ENCODE measurements around the gene MTNR1A. TPM values are rescaled to one million over a fixed set of nuclear protein-coding genes. Genes with fewer than 3 reads are reported as not detected.

The MTNR1A gene
- polyA plus RNA-seq, 1 donor (not counting 4 experiments of a cell fraction or from before 2014, with no cell fraction given) = 0.12 TPM

GRCh38 chr4:186602978-186603377, 47.6 kb upstream of the MTNR1A start:
- dilution Hi-C loops (cut with MboI; ENCODE audit: extremely low pct_ligation_motif_present, low sequenced_read_pairs) = no loop called here
- H3K27ac ChIP-seq (ENCODE audit: control insufficient read depth, insufficient read depth, low read length) = no peak overlapping the region
- no peak overlapping the region for H3K4me3 ChIP-seq (ENCODE audit: control insufficient read depth in 2 of 3, extremely low read depth in 1 of 3, insufficient read depth in 2 of 3, low read depth in 1 of 3, low read length in 3 of 3)
- no peaks in the 10 kb centered on the region for H3K9me3 ChIP-seq (ENCODE audit: control insufficient read depth, low read depth, low read length)
- peaks cover 46% of the 10 kb centered on the region for H3K79me2 ChIP-seq (ENCODE audit: control insufficient read depth, insufficient read depth, low read length)
- FAIRE-seq (no peak), DNase-seq (ENCODE audit: low read depth, low spot score) (no peak)
- H3K9me1 ChIP-seq (ENCODE audit: control insufficient read depth, extremely low read depth, insufficient read depth, low read length) = no peaks in the 10 kb centered on the region
- no peaks in the 10 kb centered on the region for H3K27me3 ChIP-seq (ENCODE audit: control insufficient read depth, extremely low read depth, insufficient read depth, low read length)
- H2AFZ ChIP-seq (ENCODE audit: control insufficient read depth, low read length) = no peak overlapping the region
- H3K4me2 ChIP-seq (ENCODE audit: control insufficient read depth, extremely low read depth, insufficient read depth, low read depth, low read length) = no peak overlapping the region
- TF ChIP-seq CTCF (optimal IDR thresholded peaks at IDR 0.05 in 1 of 3, IDR thresholded peaks at IDR 0.05 in 1 of 3, conservative IDR thresholded peaks at IDR 0.05 in 1 of 3; ENCODE audit: extremely low read depth in 1 of 3, insufficient read depth in 2 of 3, low read length in 3 of 3) = no peak
- TF ChIP-seq EZH2 (IDR thresholded peaks at IDR 0.05; ENCODE audit: low read length) = no peak
- H4K20me1 ChIP-seq (ENCODE audit: control insufficient read depth, extremely low read depth, insufficient read depth, low read length) = peaks cover 5% of the 10 kb centered on the region
- H3K9ac ChIP-seq (ENCODE audit: control insufficient read depth, extremely low read depth, insufficient read depth, low read length) = no peak overlapping the region
- H3K36me3 ChIP-seq (ENCODE audit: control insufficient read depth in 2 of 2, extremely low read depth in 1 of 2, insufficient read depth in 2 of 2, low read length in 2 of 2) = peaks cover 46 to 58% of the 10 kb centered on the region in 2 experiments
- H3K4me1 ChIP-seq (ENCODE audit: control insufficient read depth, extremely low read depth, insufficient read depth, low read length) = peaks cover 8% of the 10 kb centered on the region

GRCh38 chr4:186599483-186599882, 44.1 kb upstream of the MTNR1A start:
- peaks cover 57 to 63% of the 10 kb centered on the region in 2 experiments for H3K36me3 ChIP-seq (ENCODE audit: control insufficient read depth in 2 of 2, extremely low read depth in 1 of 2, insufficient read depth in 2 of 2, low read length in 2 of 2)
- no peak overlapping the region for H2AFZ ChIP-seq (ENCODE audit: control insufficient read depth, low read length)
- H3K9me3 ChIP-seq (ENCODE audit: control insufficient read depth, low read depth, low read length) = no peaks in the 10 kb centered on the region
- no peaks in the 10 kb centered on the region for H3K4me1 ChIP-seq (ENCODE audit: control insufficient read depth, extremely low read depth, insufficient read depth, low read length)
- H3K27me3 ChIP-seq (ENCODE audit: control insufficient read depth, extremely low read depth, insufficient read depth, low read length) = no peaks in the 10 kb centered on the region
- no peak overlapping the region for H3K4me2 ChIP-seq (ENCODE audit: control insufficient read depth, extremely low read depth, insufficient read depth, low read depth, low read length)
- no peak overlapping the region for H3K4me3 ChIP-seq (ENCODE audit: control insufficient read depth in 2 of 3, extremely low read depth in 1 of 3, insufficient read depth in 2 of 3, low read depth in 1 of 3, low read length in 3 of 3)
- DNase-seq (ENCODE audit: low read depth, low spot score) (no peak), FAIRE-seq (no peak)
- dilution Hi-C loops (cut with MboI; ENCODE audit: extremely low pct_ligation_motif_present, low sequenced_read_pairs) = no loop called here
- H3K79me2 ChIP-seq (ENCODE audit: control insufficient read depth, insufficient read depth, low read length) = peaks cover 55% of the 10 kb centered on the region
- H3K27ac ChIP-seq (ENCODE audit: control insufficient read depth, insufficient read depth, low read length) = no peak overlapping the region
- TF ChIP-seq EZH2 (IDR thresholded peaks at IDR 0.05; ENCODE audit: low read length) (no peak), CTCF (optimal IDR thresholded peaks at IDR 0.05 in 1 of 3, IDR thresholded peaks at IDR 0.05 in 1 of 3, conservative IDR thresholded peaks at IDR 0.05 in 1 of 3; ENCODE audit: extremely low read depth in 1 of 3, insufficient read depth in 2 of 3, low read length in 3 of 3) (no peak)
- H3K9me1 ChIP-seq (ENCODE audit: control insufficient read depth, extremely low read depth, insufficient read depth, low read length) = no peaks in the 10 kb centered on the region
- H4K20me1 ChIP-seq (ENCODE audit: control insufficient read depth, extremely low read depth, insufficient read depth, low read length) = peaks cover 11% of the 10 kb centered on the region
- H3K9ac ChIP-seq (ENCODE audit: control insufficient read depth, extremely low read depth, insufficient read depth, low read length) = no peak overlapping the region

All from keratinocyte (primary cell).